Pancreas (tissue), 10 donors: Measurements from ENCODE around the gene NBEAL1. TPM values are rescaled to one million over a fixed set of nuclear protein-coding genes. Genes with fewer than 3 reads are reported as not detected.

ENCODE experiments used
- ATAC-seq, 4 donors: fragments of 200-7000 bp; cut with Tn5 transposase; one replicate each; pipeline versions ENCODE4 v1.8.0 to v1.9.1; 2020; ENCODE audit warnings: mild to moderate bottlenecking in 4 of 4, moderate library complexity in 4 of 4
- DNase-seq, 6 donors: peaks; one replicate each; pipeline ENCODE4 v3.0.0-alpha.2; 2020
- FAIRE-seq: peaks from 2 replicates; lab custom pipeline; 2012; peaks lifted over from hg19 to GRCh38; lab: Jason Lieb, UNC
- H3K27ac ChIP-seq, 4 donors: fragments of 200-600 bp; sonication (generic); 1 replicate in 3 of 4; 2 replicates in 1 of 4; pipeline versions ENCODE4 v1.5.0 to v1.8.0; 2020
- H3K27me3 ChIP-seq, 4 donors: fragments of 200-600 bp; one replicate each; pipeline ENCODE4 v1.8.0; 2021
- H3K36me3 ChIP-seq, 3 donors: fragments of 200-600 bp; sonication (generic) in 1 of 3; one replicate each; pipeline versions ENCODE4 v1.5.0 to v1.8.0; 2020 to 2021
- H3K4me1 ChIP-seq, 3 donors: fragments of 200-600 bp; one replicate each; pipeline ENCODE4 v1.8.0; 2021
- H3K4me3 ChIP-seq, 4 donors: fragments of 200-600 bp; sonication (generic) in 2 of 4; one replicate each; pipeline versions ENCODE4 v1.5.0 to v1.8.0; 2020 to 2021
- H3K9me3 ChIP-seq, 4 donors: fragments of 200-600 bp; one replicate each; pipeline ENCODE4 v1.8.0; 2021
- WGBS, 2 donors: extraction: QIAGEN DNeasy Blood & Tissue Kit; methylation state at CpG; one replicate each; pipeline ENCODE4 v1.1.7; 2013; 5-methylcytosine and 5-hydroxymethylcytosine counted together
- intact Hi-C, 3 donors: fragments of 100-400 bp; cut with DNase I; formaldehyde crosslinking; loops; one replicate each; pipeline versions ENCODE4 v1.11.1 to v1.14.2; 2022
- polyA plus RNA-seq, 2 donors: library from polyadenylated mRNA; stranded (reverse); fragments of 200-250 nt; gene quantifications; one replicate each; pipeline ENCODE4 v1.2.3, GENCODE V29; 2013
- total RNA-seq, 6 donors: library from RNA; stranded (reverse); fragmentation: NEBNext Ultra II Directional in 4 of 6; extraction: Animal tissue kit (Norgen Biotek cat#: 25700) in 4 of 6; gene quantifications; one replicate each; pipeline versions ENCODE4 v1.2.1 to v1.2.4, GENCODE V29; 2021 to 2023
- TF ChIP-seq, protein P1 (sequence below), 4 donors: fragments of 200-600 bp; sonication (generic) in 3 of 4; IDR thresholded peaks; one replicate each; pipeline versions ENCODE4 v1.5.0 to v1.8.0; 2021; ENCODE audit warnings: antibody characterized with exemption in 4 of 4
- donor health status: healthy with polysubstance abuse.
- donor health status: DM: no; HTN: no; CAD: no; lungs with moderate emphysema.
- donor health status: DM: no; HTN: no; CAD: no.
- donor health status: control.
- donor health status: control.
- donor health status: Bipolar disorder and iron deficiency.
- donor health status: DM: yes; HTN: yes; CAD: no.
- donor health status: DM: no; HTN: no; CAD: no.
- donor health status: DM: no; HTN: no; CAD: no.
- donor health status: DM: yes; HTN: yes; CAD: no.

Gene NBEAL1
- total and polyA plus RNA-seq, 8 donors: 4.0 to 27.2 (median 14.5) TPM

- WGBS, 2 donors: 95 to 98% methylated on average over 2 of the region's 2 CpGs
- no peak for ATAC-seq
- no peak overlapping the region for H3K4me3 ChIP-seq
Observed at GRCh38 chr2:203043226-203043625, 28.6 kb downstream of the NBEAL1 start.

DNA sequence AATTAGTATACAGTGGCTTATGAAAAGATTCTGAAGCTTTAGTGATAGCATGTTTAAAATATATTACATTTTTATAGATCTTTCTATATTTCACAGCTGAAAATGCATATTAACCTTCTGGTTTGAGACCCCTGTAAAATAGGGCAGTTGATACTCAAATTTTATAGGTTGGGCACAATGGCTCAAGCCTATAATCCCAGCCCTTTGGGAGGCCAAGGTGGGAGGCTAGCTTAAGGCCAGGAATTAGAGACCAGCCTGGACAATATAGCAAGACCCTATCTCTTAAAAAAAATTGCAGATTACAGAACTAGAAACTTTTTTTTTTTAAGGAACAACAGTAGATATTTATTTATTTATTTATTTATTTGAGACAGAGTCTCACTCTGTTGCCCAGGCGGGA is 31.2 kb downstream of the NBEAL1 start:
- WGBS, 2 donors: 100% methylated on average over 1 of the region's 1 CpG
- no peaks in the 10 kb centered on the region for H3K4me1 ChIP-seq
- FAIRE-seq: no peak
- H3K27ac ChIP-seq: no peak overlapping the region
- intact Hi-C loops: no loop called here
- TF ChIP-seq, protein P1, sequence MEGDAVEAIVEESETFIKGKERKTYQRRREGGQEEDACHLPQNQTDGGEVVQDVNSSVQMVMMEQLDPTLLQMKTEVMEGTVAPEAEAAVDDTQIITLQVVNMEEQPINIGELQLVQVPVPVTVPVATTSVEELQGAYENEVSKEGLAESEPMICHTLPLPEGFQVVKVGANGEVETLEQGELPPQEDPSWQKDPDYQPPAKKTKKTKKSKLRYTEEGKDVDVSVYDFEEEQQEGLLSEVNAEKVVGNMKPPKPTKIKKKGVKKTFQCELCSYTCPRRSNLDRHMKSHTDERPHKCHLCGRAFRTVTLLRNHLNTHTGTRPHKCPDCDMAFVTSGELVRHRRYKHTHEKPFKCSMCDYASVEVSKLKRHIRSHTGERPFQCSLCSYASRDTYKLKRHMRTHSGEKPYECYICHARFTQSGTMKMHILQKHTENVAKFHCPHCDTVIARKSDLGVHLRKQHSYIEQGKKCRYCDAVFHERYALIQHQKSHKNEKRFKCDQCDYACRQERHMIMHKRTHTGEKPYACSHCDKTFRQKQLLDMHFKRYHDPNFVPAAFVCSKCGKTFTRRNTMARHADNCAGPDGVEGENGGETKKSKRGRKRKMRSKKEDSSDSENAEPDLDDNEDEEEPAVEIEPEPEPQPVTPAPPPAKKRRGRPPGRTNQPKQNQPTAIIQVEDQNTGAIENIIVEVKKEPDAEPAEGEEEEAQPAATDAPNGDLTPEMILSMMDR (IDR thresholded peaks at IDR 0.05): no peak
- H3K36me3 ChIP-seq: peaks cover 0 to 9% (median 0%) of the 10 kb centered on the region in 3 donors
- H3K27me3 ChIP-seq: no peaks in the 10 kb centered on the region
- DNase-seq: no peak
- H3K4me3 ChIP-seq: no peak overlapping the region
- H3K9me3 ChIP-seq: no peaks in the 10 kb centered on the region
- ATAC-seq: no peak

More at GRCh38 chr2:203043226-203043625, 28.6 kb downstream of the NBEAL1 start:
- Histone ChIP-seq H3K27ac (no peak overlapping the region), H3K4me1 (no peaks in the 10 kb centered on the region), H3K9me3 (no peaks in the 10 kb centered on the region), H3K27me3 (no peaks in the 10 kb centered on the region), H3K36me3 (peaks cover 0 to 9% (median 0%) of the 10 kb centered on the region in 3 donors)
- DNase-seq: no peak
- no peak for FAIRE-seq
- intact Hi-C loops: no loop called here
- TF ChIP-seq, protein P1 (IDR thresholded peaks at IDR 0.05): no peak

GRCh38 chr2:203052539-203052938 is 37.9 kb downstream of the NBEAL1 start:
- FAIRE-seq (no peak), ATAC-seq (no peak), DNase-seq (no peak)
- no peaks in the 10 kb centered on the region for H3K27me3 ChIP-seq
- no peak overlapping the region for H3K27ac ChIP-seq
- H3K4me3 ChIP-seq: no peak overlapping the region
- 97 to 98% methylated on average over 3 of the region's 3 CpGs for WGBS, 2 donors
- TF ChIP-seq, protein P1 (IDR thresholded peaks at IDR 0.05): no peak
- H3K36me3 ChIP-seq: peaks cover 0 to 10% (median 0%) of the 10 kb centered on the region in 3 donors
- intact Hi-C loops: no loop called here
- no peaks in the 10 kb centered on the region for H3K9me3 ChIP-seq
- H3K4me1 ChIP-seq: no peaks in the 10 kb centered on the region

DNA sequence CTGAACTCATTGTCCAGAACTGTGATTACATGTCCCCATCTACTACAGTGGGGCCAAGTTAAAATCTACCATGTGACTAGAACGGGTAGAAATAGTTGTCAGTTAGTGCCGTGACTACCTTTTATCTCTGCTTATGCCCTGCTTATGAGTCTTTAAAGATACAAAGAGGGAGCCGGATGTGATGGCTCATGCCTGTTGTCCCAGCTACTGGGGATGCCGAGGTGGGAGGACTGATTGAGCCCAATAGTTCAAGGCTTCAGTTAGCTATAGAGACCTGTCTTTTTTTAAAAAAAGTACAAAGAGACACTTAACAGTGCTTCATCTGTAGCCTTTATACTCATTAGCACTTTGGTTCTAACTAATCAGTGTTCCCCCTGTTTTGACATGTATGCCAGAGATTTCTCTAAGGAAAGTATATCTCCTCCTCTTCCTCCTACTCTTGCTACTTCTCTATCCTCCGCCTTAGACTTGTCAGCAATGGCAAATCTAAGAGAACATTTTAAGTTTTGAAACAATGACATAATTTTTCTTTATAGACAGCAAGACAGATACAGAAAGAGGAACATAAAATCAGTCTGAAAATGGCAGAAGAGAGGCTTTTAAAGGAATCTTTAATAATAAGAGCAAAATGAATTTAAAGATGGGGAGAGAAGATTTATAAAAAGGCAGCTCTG is 45.0 kb downstream of the NBEAL1 start:
- H3K4me1 ChIP-seq: peaks cover 0 to 5% (median 0%) of the 10 kb centered on the region in 3 donors
- ATAC-seq (no peak), DNase-seq (no peak), FAIRE-seq (no peak)
- intact Hi-C loops: no loop called here
- H3K9me3 ChIP-seq: no peaks in the 10 kb centered on the region
- H3K27me3 ChIP-seq: no peaks in the 10 kb centered on the region
- 90 to 92% methylated on average over 5 of the region's 5 CpGs for WGBS, 2 donors
- H3K4me3 ChIP-seq: no peak overlapping the region
- H3K36me3 ChIP-seq: peaks cover 0 to 3% (median 0%) of the 10 kb centered on the region in 3 donors
- H3K27ac ChIP-seq: no peak overlapping the region
- TF ChIP-seq, protein P1 (IDR thresholded peaks at IDR 0.05): no peak

DNA sequence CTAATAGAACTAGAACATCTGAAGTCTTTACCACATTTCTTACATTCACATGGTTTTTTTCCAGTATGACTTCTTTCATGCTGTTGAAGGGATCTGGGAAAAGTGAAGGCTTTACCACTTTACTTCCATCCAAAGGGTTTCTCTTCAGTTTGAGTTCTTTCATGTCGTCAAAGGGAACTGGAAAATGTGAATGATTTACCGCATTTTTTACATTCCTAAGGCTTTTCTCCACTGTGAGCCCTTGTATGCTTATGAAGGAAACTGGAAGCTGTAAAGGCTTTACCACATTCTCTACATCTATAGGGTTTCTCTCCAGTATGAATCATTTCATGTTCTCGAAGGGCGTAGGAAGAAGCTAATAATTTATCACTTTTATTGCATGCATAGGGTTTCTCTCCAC is 46.7 kb downstream of the NBEAL1 start:
- no peak overlapping the region for H3K4me3 ChIP-seq
- FAIRE-seq (no peak), DNase-seq (no peak), ATAC-seq (peak in 1 of 4 donors; percentile 48)
- peaks cover 0 to 5% (median 0%) of the 10 kb centered on the region in 3 donors for H3K4me1 ChIP-seq
- H3K9me3 ChIP-seq: no peaks in the 10 kb centered on the region
- H3K27ac ChIP-seq: no peak overlapping the region
- WGBS, 2 donors: 55 to 73% methylated on average over 4 of the region's 4 CpGs
- H3K36me3 ChIP-seq: peaks cover 0 to 3% (median 0%) of the 10 kb centered on the region in 3 donors
- TF ChIP-seq, protein P1 (IDR thresholded peaks at IDR 0.05): no peak
- H3K27me3 ChIP-seq: no peaks in the 10 kb centered on the region
- intact Hi-C loops: no loop called here
